NCI-H1694 (cell line): ENCODE measurements around the gene GPRC5D.

ENCODE experiments used
- DNase-seq: peaks from one replicate; lab custom pipeline; 2025; lab: John Stamatoyannopoulos, UW

GPRC5D gene

GRCh38 chr12:12936983-12937491 is 14.9 kb downstream of the GPRC5D start:
- DNase-seq, result no peak

DNA sequence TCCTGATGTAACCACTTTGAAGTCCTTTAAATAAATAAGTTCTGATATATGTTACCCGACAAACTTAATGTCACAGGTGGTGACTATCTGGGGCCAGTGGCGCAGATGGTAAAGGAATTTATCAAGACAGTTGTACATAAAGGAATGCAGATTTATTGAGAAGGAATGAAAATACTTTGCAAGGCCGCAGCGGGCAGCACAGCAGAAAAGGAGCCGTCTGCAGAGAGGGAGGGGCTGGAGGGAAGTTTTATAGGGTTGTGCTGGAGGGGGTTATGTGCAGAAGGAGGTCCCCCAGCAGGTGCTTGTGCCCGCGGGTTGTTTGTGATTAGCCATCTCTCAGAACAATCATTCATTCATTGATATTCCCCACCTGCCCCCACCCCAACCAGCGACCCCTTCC is 17.4 kb downstream of the GPRC5D start:
- no peak for DNase-seq

DNA sequence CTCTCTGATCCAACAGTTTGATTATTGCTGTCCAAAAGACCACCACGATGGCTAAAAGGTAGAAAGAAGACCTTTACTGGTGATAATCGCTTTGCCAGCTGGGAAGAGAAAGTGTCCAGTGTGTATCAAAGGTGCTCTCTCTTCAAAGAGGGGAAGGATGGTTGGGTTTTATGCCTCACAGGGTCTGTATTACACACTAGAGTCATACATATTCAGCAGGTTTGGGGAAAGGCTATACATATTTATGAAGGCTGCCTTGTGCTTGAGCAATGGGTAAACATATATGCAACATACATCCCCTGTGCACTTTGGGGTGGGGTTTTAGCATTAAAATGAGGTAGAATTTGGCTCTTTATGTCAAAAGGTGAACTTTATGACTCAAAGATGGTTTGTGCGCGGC is 18.2 kb downstream of the GPRC5D start:
- no peak for DNase-seq

- no peak for DNase-seq
Observed at GRCh38 chr12:12930633-12931219, 21.2 kb downstream of the GPRC5D start.

DNA sequence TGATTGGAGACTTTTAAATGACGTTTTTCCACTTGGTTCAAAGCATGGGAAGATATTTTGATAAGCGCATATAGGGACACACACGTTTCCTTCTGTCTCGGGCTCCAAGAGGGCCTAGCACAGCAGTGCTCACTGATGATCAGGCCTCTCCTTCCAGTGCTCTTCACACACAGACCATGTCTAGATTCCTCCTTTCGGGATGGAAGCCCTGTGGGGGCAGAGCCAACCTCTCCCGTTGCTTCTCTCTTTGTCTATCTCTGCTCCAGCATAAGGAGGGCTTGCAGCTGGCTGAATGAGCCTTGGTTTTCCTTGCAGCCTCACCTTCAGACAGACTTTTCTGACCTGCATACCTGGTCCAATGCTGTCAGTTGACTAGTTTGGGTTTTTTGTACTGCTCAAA is 22.3 kb downstream of the GPRC5D start:
- DNase-seq, result no peak

DNA sequence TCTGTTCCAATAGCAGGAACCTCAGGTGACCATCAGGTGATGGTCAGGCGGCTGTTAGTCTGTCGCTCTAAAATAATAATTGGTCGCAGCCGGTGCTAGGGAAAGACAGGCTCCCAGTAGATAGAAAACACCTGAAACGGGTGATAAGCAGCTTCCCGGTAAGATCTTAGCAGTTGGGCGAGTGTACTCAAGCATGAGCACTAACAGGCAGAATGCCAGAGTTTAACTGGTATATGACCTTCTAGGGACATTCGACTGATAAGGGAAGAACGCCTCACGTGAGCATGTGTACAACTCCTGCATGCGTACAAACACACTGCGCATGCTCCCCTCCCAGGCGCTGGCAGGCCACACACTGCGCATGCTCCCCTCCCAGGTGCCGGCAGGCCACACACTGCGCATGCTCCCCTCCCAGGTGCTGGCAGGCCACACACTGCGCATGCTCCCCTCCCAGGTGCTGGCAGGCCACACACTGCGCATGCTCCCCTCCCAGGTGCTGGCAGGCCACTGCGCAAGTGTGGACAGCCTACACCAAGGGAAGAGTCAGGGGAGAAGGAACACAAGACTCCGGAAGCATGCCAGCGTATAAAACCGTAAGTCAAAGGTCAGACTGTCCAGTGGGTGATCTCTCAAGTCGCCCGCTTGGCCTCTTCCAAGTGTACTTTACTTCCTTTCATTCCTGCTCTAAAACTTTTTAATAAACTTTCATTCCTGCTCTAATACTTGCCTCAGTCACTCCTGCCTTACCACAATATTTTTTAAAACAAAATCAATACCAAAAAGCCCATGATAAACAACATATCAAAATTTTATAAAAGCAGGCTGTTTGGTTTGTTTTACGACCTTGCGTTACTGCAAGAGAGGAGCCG is 24.5 kb downstream of the GPRC5D start:
- peak; percentile 72 for DNase-seq

DNA sequence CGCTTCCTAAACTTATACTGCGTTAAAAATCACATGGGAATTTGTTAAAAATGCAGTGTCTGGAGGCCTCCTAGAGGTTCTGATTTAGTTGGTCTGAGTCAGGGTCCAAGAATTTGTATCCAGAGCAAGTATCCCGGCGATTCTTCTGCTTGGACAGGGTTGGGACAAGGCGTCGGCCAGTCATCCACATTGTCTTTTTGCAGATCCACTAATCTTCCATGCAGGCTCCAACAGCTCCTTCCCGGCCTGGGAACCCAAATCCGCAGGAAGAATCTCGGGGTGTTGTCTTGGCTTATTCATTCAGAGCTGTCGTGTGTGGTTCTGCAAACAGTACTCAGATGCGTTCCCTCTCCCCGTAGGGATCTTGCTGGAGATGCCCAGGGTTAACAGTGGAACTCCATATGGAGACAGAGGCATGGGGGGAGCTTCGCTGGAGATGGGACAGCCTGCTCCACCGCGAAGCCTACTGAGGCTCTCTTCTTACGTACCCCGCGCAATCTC is 25.3 kb downstream of the GPRC5D start:
- no peak for DNase-seq

DNA sequence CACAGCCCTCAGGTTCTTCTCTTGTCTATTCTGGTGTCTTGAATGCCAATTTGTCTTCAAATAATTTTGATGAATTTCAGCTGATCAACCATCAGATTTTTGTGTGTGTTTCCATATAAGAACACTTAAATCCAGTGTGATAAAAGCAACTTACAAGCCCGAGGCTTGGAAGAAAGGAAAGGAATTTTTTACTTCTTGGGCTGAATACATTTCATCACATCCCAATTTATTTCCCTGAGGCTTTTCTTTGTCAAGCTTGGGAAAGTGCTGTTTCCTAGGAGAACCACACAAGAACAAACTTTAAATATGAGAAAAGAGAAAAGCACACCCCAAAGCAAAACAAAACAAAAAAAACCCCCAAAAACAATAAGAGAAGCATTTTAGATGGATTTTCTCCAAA is 26.6 kb downstream of the GPRC5D start:
- DNase-seq, result no peak

- DNase-seq, result no peak
Observed at GRCh38 chr12:12924169-12924568, 27.8 kb downstream of the GPRC5D start.

DNA sequence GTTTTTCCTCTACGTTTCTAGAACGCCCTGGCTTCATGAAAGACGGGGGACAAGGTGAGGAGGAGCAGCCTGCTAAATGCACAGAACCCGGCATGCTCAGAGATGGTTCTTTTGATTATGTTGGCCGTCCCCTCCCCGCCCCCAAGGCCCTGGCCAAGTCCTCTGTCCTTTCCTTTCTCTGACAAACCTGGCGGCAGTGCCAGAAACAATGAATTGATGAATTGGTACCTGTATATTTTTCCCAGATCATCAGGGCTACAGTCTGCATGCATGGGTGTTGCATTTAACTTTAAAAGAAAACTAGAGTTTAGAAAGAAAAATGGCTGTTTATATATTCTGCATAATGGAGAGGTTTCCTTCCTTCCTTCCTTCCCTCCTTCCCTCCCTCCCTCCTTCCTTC is 29.0 kb downstream of the GPRC5D start:
- no peak for DNase-seq

- no peak for DNase-seq
Observed at GRCh38 chr12:12922191-12922616, 29.8 kb downstream of the GPRC5D start.

DNA sequence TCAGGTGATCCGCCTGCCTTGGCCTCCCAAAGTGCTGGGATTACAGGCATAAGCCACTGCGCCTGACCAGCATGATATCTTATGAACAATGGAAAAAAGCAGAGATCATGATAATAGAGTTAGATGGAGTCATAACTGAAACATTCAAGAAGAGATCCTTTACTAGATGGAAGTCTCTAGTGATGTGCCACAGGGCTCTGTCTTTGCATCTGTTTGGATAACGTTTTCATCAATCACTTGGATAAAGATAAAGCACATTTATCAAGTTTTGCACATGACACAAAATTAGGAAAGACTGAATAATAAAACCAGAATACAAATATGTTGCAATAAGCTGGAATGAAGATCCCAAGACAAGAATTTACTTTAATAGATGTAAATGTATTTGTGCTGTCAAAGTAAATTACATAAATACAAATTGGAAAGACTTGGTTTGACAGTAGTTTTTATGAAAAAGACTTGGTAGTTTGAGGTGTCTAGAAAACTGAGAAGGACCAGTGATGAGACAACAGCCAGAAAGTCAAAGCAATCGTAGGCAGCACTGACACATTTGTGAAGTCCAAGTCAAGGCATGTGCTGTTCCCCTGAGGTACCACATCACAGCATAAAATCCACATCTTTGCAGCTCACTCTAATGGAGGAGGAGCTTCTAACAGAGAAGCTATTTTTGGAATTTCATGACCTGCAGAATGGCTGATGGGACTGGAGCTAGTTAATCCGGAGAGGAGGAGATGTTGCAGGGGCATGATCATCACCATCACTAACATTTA is 32.1 kb downstream of the GPRC5D start:
- no peak for DNase-seq

- no peak for DNase-seq
Observed at GRCh38 chr12:12918781-12919389, 33.1 kb downstream of the GPRC5D start.

- no peak for DNase-seq
Observed at GRCh38 chr12:12917517-12917916, 34.5 kb downstream of the GPRC5D start.

DNA sequence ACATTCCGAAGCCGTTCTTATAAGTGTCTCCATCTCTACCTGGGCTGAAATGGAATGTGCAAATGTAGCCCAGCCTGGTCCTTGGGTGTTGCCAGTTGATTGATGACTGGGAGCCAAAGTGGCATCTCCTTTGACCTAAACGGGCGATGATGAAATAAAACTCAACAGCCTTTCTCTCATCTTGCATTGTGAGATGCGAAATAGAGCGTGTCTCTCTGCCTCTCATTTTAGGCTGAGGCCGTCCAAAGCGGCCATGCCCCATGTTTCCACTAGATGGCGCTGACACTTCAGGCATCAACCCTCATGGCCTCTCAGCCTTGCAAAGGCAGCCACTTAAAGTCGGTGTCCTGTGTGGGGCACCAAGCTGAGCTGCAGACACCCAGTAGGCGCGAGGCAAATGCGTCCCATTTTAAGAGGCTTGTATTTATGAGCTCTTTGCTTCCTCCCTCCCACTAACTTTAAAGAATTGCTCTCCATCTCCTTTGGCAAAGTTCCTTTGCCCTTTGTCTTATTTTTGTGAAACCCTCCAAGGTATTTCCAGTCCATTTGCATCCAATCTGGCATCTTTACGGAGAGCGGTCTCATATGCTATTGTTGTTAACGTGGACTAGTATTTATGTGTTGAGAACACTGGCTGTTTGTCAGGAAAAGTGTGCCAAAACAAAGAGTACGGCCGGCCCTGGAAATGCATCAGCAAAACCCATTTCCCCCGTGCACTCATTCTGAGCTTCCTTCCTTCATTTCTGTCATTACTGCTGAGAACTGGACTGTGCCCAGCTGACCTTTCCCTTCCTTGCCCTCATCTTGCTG is 35.6 kb downstream of the GPRC5D start:
- peak; percentile 94 for DNase-seq

GRCh38 chr12:12915656-12916055 is 36.3 kb downstream of the GPRC5D start:
- DNase-seq, result no peak

- DNase-seq, result no peak
Observed at GRCh38 chr12:12912711-12913110, 39.3 kb downstream of the GPRC5D start.

DNA sequence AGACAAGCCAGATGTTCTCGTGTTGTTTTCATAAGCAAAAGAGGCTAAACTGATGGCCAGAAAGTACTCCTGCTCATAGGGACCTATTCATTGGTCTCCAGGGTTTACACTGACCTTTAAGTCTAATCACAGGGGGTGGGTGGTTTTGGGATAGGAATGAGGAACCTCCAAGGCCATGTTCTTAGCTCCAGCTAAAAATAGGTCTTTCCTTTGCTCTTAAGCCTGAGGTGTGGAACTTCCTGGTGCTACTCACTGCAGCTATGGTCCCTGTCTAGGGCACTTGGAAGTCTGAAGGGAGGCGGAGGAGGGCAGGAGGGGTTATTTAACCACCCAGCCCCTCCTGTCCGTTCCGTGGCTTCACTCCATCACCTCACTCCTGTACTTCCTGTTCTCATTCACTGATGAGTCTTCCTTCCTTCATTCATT is 42.0 kb downstream of the GPRC5D start:
- no peak for DNase-seq

GRCh38 chr12:12909228-12909994 is 42.6 kb downstream of the GPRC5D start:
- no peak for DNase-seq

DNA sequence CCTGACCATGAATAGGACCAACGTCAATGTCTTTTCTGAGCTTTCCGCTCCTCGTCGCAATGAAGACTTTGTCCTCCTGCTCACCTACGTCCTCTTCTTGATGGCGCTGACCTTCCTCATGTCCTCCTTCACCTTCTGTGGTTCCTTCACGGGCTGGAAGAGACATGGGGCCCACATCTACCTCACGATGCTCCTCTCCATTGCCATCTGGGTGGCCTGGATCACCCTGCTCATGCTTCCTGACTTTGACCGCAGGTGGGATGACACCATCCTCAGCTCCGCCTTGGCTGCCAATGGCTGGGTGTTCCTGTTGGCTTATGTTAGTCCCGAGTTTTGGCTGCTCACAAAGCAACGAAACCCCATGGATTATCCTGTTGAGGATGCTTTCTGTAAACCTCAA is 43.3 kb downstream of the GPRC5D start:
- no peak for DNase-seq
